Choroid plexus epithelial cell (primary cell): ENCODE measurements around the gene MAP3K20.
A peak's percentile ranks its signal among the peaks of the same experiment; 100 is the strongest.

ENCODE experiments used
- DNase-seq: peaks from one replicate; pipeline ENCODE4 v3.0.0-alpha.2; 2010; ENCODE audit warnings: low read depth
- H3K4me3 ChIP-seq: 2 replicates; pipeline ENCODE4 v1.5.1; 2011; ENCODE audit warnings: low read depth, mild to moderate bottlenecking, control low read depth, low read length, moderate library complexity
- TF ChIP-seq, protein P1 (sequence below): conservative IDR thresholded peaks from 2 replicates; pipeline ENCODE4 v1.5.1; 2011; ENCODE audit warnings: low read depth, mild to moderate bottlenecking, control low read depth, inconsistent platforms, low read length, moderate library complexity

MAP3K20 gene

DNA sequence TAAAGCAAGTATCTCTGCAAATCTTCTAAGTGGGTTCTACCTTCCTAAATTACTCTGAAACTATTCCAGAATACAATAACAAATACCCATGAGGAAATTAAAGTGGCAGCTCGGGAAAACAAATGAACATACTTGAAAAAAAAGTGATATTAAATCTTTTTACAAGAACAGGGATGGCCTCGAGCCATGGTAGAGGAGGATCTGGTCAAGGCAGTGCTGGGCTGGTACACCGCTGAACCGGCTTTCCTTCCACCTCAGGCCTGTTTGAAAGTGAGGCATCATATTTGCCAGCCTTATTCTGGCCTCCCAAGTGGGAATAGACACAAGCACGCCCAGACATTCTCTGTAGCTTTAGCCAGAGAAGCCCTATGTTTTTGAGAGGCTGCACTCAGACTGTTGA, 154.5 kb downstream of the MAP3K20 start:
- no peak for DNase-seq
- TF ChIP-seq, protein P1, sequence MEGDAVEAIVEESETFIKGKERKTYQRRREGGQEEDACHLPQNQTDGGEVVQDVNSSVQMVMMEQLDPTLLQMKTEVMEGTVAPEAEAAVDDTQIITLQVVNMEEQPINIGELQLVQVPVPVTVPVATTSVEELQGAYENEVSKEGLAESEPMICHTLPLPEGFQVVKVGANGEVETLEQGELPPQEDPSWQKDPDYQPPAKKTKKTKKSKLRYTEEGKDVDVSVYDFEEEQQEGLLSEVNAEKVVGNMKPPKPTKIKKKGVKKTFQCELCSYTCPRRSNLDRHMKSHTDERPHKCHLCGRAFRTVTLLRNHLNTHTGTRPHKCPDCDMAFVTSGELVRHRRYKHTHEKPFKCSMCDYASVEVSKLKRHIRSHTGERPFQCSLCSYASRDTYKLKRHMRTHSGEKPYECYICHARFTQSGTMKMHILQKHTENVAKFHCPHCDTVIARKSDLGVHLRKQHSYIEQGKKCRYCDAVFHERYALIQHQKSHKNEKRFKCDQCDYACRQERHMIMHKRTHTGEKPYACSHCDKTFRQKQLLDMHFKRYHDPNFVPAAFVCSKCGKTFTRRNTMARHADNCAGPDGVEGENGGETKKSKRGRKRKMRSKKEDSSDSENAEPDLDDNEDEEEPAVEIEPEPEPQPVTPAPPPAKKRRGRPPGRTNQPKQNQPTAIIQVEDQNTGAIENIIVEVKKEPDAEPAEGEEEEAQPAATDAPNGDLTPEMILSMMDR, result no peak
- no peak overlapping the region for H3K4me3 ChIP-seq

DNA sequence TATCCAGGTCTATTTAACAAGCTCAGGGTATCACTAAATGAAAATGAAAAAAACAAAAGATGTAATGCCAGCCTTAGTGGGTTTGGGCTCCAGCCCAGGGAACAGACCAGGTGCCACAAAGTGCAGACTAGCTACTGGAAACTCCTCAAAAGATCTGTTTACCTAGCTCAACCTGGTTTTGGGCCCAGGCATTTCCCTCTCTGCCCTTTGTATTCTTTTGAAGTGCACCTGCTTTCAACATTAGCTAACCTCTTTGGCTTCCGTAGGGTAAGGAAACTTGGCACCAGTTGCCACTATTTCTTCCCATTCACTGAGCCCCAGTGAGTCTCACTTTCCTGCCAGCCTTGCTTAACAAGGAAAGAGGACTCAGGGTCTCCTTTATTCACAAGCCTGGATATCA, 155.4 kb downstream of the MAP3K20 start:
- DNase-seq, result no peak
- TF ChIP-seq, protein P1, result no peak
- H3K4me3 ChIP-seq, result no peak overlapping the region

DNA sequence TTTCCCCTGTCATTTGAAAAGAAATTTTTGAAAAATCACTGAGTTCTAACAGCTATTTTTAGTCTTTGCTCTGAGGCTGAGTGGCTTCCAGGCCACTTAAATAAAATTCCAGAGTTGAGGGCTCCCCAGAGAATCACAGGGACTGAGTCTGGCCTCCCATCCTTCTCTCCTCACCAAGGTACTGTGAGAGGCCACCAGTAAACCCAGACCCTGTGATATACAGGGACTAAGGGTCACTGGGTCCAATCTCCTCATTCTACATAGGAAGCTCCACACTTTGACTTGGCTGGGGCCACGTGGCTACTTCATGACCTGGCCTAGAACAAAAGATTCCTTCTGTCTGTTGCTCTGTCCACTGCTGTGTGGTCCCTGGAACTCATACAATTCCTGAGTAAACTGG, 155.8 kb downstream of the MAP3K20 start:
- no peak for DNase-seq
- TF ChIP-seq, protein P1, result no peak
- no peak overlapping the region for H3K4me3 ChIP-seq

DNA sequence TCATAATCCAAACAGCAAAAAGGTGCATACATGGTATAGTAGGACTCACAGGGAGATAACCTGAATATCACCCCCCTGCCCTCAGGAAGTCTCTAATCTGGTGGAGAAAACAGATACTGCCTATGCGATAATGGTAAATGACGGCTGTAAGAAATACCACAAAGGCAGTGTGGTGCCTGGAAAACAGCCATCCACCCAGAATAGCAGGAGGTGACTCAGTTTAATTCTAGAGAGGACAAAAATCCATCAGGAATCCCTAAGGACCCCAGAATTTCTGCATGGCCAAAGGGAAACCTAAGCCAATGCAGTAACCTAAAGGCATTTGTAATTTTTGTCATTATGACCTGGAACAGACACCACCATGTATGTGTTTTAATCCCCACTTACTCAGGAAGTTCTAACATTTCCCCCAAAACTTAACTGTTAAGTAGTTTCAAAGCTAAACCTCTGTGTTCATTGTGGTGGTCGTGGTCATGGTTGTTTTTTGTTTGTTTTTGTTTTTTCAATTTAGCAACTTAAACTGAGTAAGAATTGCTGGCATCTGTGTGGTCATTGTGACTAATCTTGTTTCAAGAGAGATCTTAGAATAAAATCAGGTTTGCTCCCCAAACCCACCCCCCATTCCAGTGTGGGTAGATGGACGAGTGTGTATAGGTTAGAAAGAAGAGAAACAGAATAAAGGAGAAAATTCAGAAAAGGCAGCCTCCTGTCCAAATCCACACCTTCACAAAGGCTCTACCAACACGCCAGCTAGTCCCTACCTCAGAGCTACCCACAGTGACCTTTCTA, 157.5 kb downstream of the MAP3K20 start:
- peak; percentile 17 for DNase-seq
- H3K4me3 ChIP-seq, result no peak overlapping the region
- TF ChIP-seq, protein P1, result no peak

DNA sequence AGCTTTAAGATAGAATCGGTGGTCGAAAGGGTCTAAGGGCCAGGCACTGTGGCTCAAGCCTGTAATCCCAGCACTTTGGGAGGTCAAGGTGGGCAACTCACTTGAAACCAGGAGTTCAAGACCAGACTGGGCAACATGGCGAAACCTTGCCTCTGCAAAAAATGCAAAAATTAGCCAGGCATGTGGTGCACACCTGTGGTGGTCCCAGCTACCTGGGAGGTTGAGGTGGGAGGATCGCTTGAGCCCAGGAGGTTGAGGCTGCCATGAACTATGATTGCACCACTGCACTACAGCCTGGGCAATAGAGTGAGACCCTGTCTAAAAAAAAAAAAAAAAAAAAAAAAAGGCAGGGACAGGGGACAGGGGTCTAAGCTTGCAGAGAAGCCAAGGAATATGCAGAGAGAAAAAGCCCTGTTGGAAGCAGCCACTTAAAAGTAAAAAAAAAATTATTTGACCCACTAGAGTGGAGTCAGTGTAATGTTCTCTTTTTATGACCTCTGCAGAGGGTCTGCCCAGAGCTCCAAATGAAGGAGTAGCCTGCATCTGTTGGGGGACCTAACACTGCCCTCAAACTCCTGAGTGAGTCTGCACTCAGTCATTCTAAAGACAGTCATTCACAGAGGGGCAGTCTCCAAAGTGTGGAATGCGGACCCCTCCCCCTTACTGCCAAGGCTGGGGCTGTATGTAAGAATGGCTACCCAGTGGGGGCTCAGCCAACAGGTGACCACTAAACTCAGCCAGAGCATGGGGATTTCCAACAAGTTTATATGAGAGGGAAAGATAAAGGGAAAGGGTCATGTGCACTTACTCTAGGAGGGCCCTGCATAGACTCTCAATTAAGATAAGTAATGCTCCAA, 160.5 kb downstream of the MAP3K20 start:
- no peak for DNase-seq
- no peak overlapping the region for H3K4me3 ChIP-seq
- TF ChIP-seq, protein P1, result no peak

DNA sequence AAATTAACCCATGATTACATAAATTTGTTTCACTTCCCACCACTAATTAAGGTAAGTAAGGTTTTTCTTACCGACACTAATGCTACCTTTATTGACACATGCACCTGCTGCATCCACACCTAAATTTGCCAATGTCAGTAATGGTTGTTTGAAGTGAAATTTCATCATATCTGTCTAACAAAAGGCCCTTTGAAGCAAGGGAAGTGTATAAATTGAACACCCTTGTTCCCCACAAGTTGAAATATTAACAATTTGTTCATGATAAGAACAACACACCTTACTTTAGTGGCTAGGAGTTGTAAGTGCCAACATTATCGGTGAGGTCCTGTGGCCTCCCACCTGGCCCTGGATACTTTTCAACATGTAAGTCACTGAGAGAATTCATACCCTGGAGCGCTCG, 162.7 kb downstream of the MAP3K20 start:
- H3K4me3 ChIP-seq, result no peak overlapping the region
- TF ChIP-seq, protein P1, result no peak
- DNase-seq, result no peak
